ENCODE results near the gene GAS1. TPM values are rescaled to one million over a fixed set of nuclear protein-coding genes. Genes with fewer than 3 reads are reported as not detected.

GAS1 gene
- total RNA-seq, 2 experiments from 2014 or later: 0.59 to 0.69 TPM

- no peak for DNase-seq
- peaks cover 24% of the 10 kb centered on the region for H3K27me3 Mint-ChIP-seq
- no peak overlapping the region for H3K4me3 ChIP-seq (ENCODE audit: low read length)
- H3K36me3 Mint-ChIP-seq (ENCODE audit: low read depth): no peaks in the 10 kb centered on the region
- no peak for ATAC-seq (ENCODE audit: poor library complexity)
- H3K9me3 ChIP-seq (ENCODE audit: control insufficient read depth in 1 of 2, insufficient read depth in 1 of 2, low read length in 2 of 2): no peaks in the 10 kb centered on the region
- CTCF ChIA-PET: no interaction called here
- H3K27ac ChIP-seq (ENCODE audit: low read depth in 1 of 2, low read length in 2 of 2): no peak overlapping the region
- H3K4me3 Mint-ChIP-seq: no peak overlapping the region
- no peak for TF ChIP-seq CTCF (IDR thresholded peaks at IDR 0.05)
- no peaks in the 10 kb centered on the region for H3K27me3 ChIP-seq (ENCODE audit: control insufficient read depth in 1 of 2, insufficient read depth in 2 of 2, low read length in 2 of 2)
- POLR2A ChIA-PET: interaction anchor here (1.4 kb wide), 1 partner anchor 9 kb away, joined by 4 read pairs; no protein-coding TSS in a partner anchor
- no peaks in the 10 kb centered on the region for H3K9me3 Mint-ChIP-seq
- no peaks in the 10 kb centered on the region for H3K36me3 ChIP-seq (ENCODE audit: insufficient read depth, low read length)
- no peak overlapping the region for H3K27ac Mint-ChIP-seq
- no peaks in the 10 kb centered on the region for H3K4me1 ChIP-seq (ENCODE audit: insufficient read depth, low read length)
- intact Hi-C loops (cut with DNase I, micrococcal nuclease): no loop called here
- no peaks in the 10 kb centered on the region for H3K4me1 Mint-ChIP-seq (ENCODE audit: low read depth)
Measured at GRCh38 chr9:86955561-86955960, 8.3 kb upstream of the GAS1 start.

GRCh38 chr9:86955042-86955441 is 7.7 kb upstream of the GAS1 start:
- no peaks in the 10 kb centered on the region for H3K4me1 ChIP-seq (ENCODE audit: insufficient read depth, low read length)
- Mint-ChIP-seq H3K4me1 (ENCODE audit: low read depth) (peaks cover under 1% of the 10 kb centered on the region), H3K27ac (no peak overlapping the region), H3K9me3 (no peaks in the 10 kb centered on the region), H3K27me3 (peaks cover 18% of the 10 kb centered on the region), H3K4me3 (no peak overlapping the region), H3K36me3 (ENCODE audit: low read depth) (no peaks in the 10 kb centered on the region)
- ChIA-PET CTCF (no interaction called here), POLR2A (interaction anchor here (1.4 kb wide), 1 partner anchor 8 kb away, joined by 4 read pairs; no protein-coding TSS in a partner anchor)
- no peak for ATAC-seq (ENCODE audit: poor library complexity)
- no peak overlapping the region for H3K4me3 ChIP-seq (ENCODE audit: low read length)
- H3K27me3 ChIP-seq (ENCODE audit: control insufficient read depth in 1 of 2, insufficient read depth in 2 of 2, low read length in 2 of 2): no peaks in the 10 kb centered on the region
- no peaks in the 10 kb centered on the region for H3K36me3 ChIP-seq (ENCODE audit: insufficient read depth, low read length)
- intact Hi-C loops (cut with DNase I, micrococcal nuclease): no loop called here
- TF ChIP-seq CTCF (IDR thresholded peaks at IDR 0.05): no peak
- DNase-seq: no peak
- no peaks in the 10 kb centered on the region for H3K9me3 ChIP-seq (ENCODE audit: control insufficient read depth in 1 of 2, insufficient read depth in 1 of 2, low read length in 2 of 2)
- no peak overlapping the region for H3K27ac ChIP-seq (ENCODE audit: low read depth in 1 of 2, low read length in 2 of 2)

GRCh38 chr9:86953181-86953580 is 5.9 kb upstream of the GAS1 start:
- Histone ChIP-seq H3K36me3 (ENCODE audit: insufficient read depth, low read length) (no peaks in the 10 kb centered on the region), H3K9me3 (ENCODE audit: control insufficient read depth in 1 of 2, insufficient read depth in 1 of 2, low read length in 2 of 2) (no peaks in the 10 kb centered on the region), H3K4me1 (ENCODE audit: insufficient read depth, low read length) (peaks cover 7% of the 10 kb centered on the region), H3K27me3 (ENCODE audit: control insufficient read depth in 1 of 2, insufficient read depth in 2 of 2, low read length in 2 of 2) (no peaks in the 10 kb centered on the region), H3K27ac (ENCODE audit: low read depth in 1 of 2, low read length in 2 of 2) (no peak overlapping the region), H3K4me3 (ENCODE audit: low read length) (no peak overlapping the region)
- Mint-ChIP-seq H3K4me1 (ENCODE audit: low read depth) (peaks cover 16% of the 10 kb centered on the region), H3K9me3 (no peaks in the 10 kb centered on the region), H3K4me3 (no peak overlapping the region), H3K27ac (no peak overlapping the region), H3K36me3 (ENCODE audit: low read depth) (no peaks in the 10 kb centered on the region), H3K27me3 (peaks cover 10% of the 10 kb centered on the region)
- POLR2A ChIA-PET: no interaction called here
- no peak for DNase-seq
- no peak for ATAC-seq (ENCODE audit: poor library complexity)
- CTCF ChIA-PET: no interaction called here
- intact Hi-C loops (cut with DNase I, micrococcal nuclease): no loop called here
- no peak for TF ChIP-seq CTCF (IDR thresholded peaks at IDR 0.05)
